Measurements from ENCODE around the gene WNK1. TPM values are rescaled to one million over a fixed set of nuclear protein-coding genes. Genes with fewer than 3 reads are reported as not detected.

WNK1 gene
- total and polyA plus RNA-seq, 2 of the 8 experiments (the other 6 are each of a cell fraction or from before 2014, with no cell fraction given) = 88.2 to 157 TPM

GRCh38 chr12:955939-956338 is 203.6 kb downstream of the WNK1 start:
- H3K14ac ChIP-seq (ENCODE audit: insufficient read length) = no peak overlapping the region
- no peak overlapping the region for H3K4ac ChIP-seq (replicated peaks; ENCODE audit: insufficient read length, low read depth, low read length)
- H3K27ac ChIP-seq (ENCODE audit: low read depth, low read length) = no peak overlapping the region
- no peaks in the 10 kb centered on the region for H3K79me2 ChIP-seq (ENCODE audit: control insufficient read depth in 1 of 2, insufficient read depth in 2 of 2, low read length in 2 of 2)
- H3K56ac ChIP-seq (replicated peaks; ENCODE audit: insufficient read length, low read depth, low read length) = no peak overlapping the region
- no peak for TF ChIP-seq NANOG (IDR thresholded peaks at IDR 0.05; ENCODE audit: insufficient read depth, low read depth, low read length, poor library complexity, severe bottlenecking)
- TF ChIP-seq GABPA (IDR thresholded peaks at IDR 0.05; ENCODE audit: borderline replicate concordance, insufficient read depth, low read length) = no peak
- no peak for TF ChIP-seq CTBP2 (IDR thresholded peaks at IDR 0.05; ENCODE audit: borderline replicate concordance, insufficient read depth, insufficient read length, low read length)
- TF ChIP-seq SUZ12 (IDR thresholded peaks at IDR 0.05; ENCODE audit: low read length) = no peak
- TF ChIP-seq SRF (IDR thresholded peaks at IDR 0.05; ENCODE audit: low read depth, low read length) = no peak
- H2BK5ac ChIP-seq (ENCODE audit: low read depth, low read length) = no peak overlapping the region
- H3K4me3 ChIP-seq (ENCODE audit: extremely low read depth in 1 of 4, insufficient read depth in 2 of 4, low read depth in 3 of 4, low read length in 4 of 4) = no peak overlapping the region
- 92% methylated on average over 6 of the region's 6 CpGs; no CpG with 5 or more reads in 1 of the 2 experiments for WGBS, 2 experiments (ENCODE audit: extremely low coverage in 1 of 2, insufficient coverage in 1 of 2, insufficient read length in 1 of 2, insufficient replicate concordance in 2 of 2, low coverage in 1 of 2, low lambda C conversion rate in 2 of 2, missing lambda C conversion rate in 1 of 2)
- H3K79me1 ChIP-seq (ENCODE audit: low read depth, low read length) = no peaks in the 10 kb centered on the region
- H3K4me1 ChIP-seq (replicated peaks in 1 of 4; ENCODE audit: control insufficient read depth in 3 of 4, insufficient read depth in 4 of 4, low read length in 3 of 4) = no peaks in the 10 kb centered on the region
- no peak overlapping the region for H3K18ac ChIP-seq (ENCODE audit: extremely low read depth, low read length)
- no peak overlapping the region for H2BK20ac ChIP-seq (ENCODE audit: low read length)
- H3K36me3 ChIP-seq (ENCODE audit: control insufficient read depth in 2 of 4, insufficient read depth in 4 of 4, low read length in 3 of 4) = no peaks in the 10 kb centered on the region
- H3K9me3 ChIP-seq (ENCODE audit: insufficient read depth in 2 of 2, low read depth in 1 of 2, low read length in 1 of 2) = no peaks in the 10 kb centered on the region
- no peak overlapping the region for H4K8ac ChIP-seq (ENCODE audit: extremely low read depth, insufficient read depth, low read length)
- no peaks in the 10 kb centered on the region for H3K23me2 ChIP-seq (ENCODE audit: low read depth, low read length)
- ChIA-PET CTCF (ENCODE audit: partially characterized antibody) (interaction anchor here (0.7 to 1.4 kb wide), 3 partner anchors 137 to 606 kb away, joined by 3 to 4 read pairs (median 3); no protein-coding TSS in a partner anchor), POLR2A (ENCODE audit: partially characterized antibody) (interaction anchor here (0.6 kb wide), 1 partner anchor 146 kb away, joined by 3 read pairs; no protein-coding TSS in a partner anchor)
- H2BK120ac ChIP-seq (replicated peaks; ENCODE audit: low read depth, low read length) = no peak overlapping the region
- no peak overlapping the region for H4K5ac ChIP-seq (ENCODE audit: insufficient read length, low read depth, low read length)
- H4K20me1 ChIP-seq (replicated peaks in 1 of 2; ENCODE audit: control insufficient read depth in 1 of 2, insufficient read depth in 2 of 2, low read length in 2 of 2) = no peaks in the 10 kb centered on the region
- H2AK5ac ChIP-seq (ENCODE audit: low read depth, low read length) = no peak overlapping the region
- FAIRE-seq (no peak), DNase-seq (ENCODE audit: low read depth in 1 of 2, low spot score in 2 of 2) (no peak)
- H2AFZ ChIP-seq (ENCODE audit: low read length) = 0 out of 2 replicates have a peak overlapping the region, but pooled peaks have one; percentile 7
- H3K23ac ChIP-seq (ENCODE audit: insufficient read length) = no peak overlapping the region
- no peak overlapping the region for H2BK15ac ChIP-seq (ENCODE audit: low read length)
- no peak overlapping the region for H2BK12ac ChIP-seq (ENCODE audit: low read depth, low read length)
- no peak overlapping the region for H3K4me2 ChIP-seq (ENCODE audit: insufficient read depth in 1 of 2, low read depth in 2 of 2, low read length in 2 of 2)
- H3K27me3 ChIP-seq (replicated peaks in 1 of 4; ENCODE audit: control insufficient read depth in 3 of 4, extremely low read depth in 1 of 4, insufficient read depth in 3 of 4, low read length in 3 of 4) = no peaks in the 10 kb centered on the region; a peak in 1 of 7 replicates
- H4K91ac ChIP-seq (replicated peaks; ENCODE audit: insufficient read length, low read length) = no peak overlapping the region
- H3K9ac ChIP-seq (replicated peaks in 1 of 4; ENCODE audit: extremely low read depth in 1 of 4, low read depth in 3 of 4, low read length in 3 of 4) = no peak overlapping the region

All from H1 (cell line).